Breast epithelium (tissue), 4 donors: ENCODE data around the gene BPIFB3. TPM values are rescaled to one million over a fixed set of nuclear protein-coding genes. Genes with fewer than 3 reads are reported as not detected.
"Not testable (repeated sequence)": the region's sequence is repeated elsewhere in the genome, so short reads cannot be mapped to it uniquely, and the experiment has no call there.

Experiments
- DNase-seq, 2 donors: peaks; one replicate each; pipeline ENCODE4 v3.0.0-alpha.2; 2019; ENCODE audit warnings: low spot score in 2 of 2
- H3K27ac ChIP-seq, 2 donors: fragments of 200-600 bp; sonication (generic) in 1 of 2; one replicate each; pipeline ENCODE4 v1.5.1; 2016 to 2019; ENCODE audit warnings: mild to moderate bottlenecking in 1 of 2
- H3K27me3 ChIP-seq, 2 donors: fragments of 200-600 bp; sonication (generic) in 1 of 2; one replicate each; pipeline versions ENCODE4 v1.5.1 to v1.6.0; 2017 to 2019; ENCODE audit warnings: control low read depth in 1 of 2, mild to moderate bottlenecking in 1 of 2
- H3K36me3 ChIP-seq: fragments of 200-600 bp; one replicate; pipeline ENCODE4 v1.5.1; 2019
- H3K4me1 ChIP-seq, 2 donors: fragments of 200-600 bp; sonication (generic); one replicate each; pipeline ENCODE4 v1.5.1; 2016 to 2019; ENCODE audit warnings: control low read depth in 1 of 2
- H3K4me3 ChIP-seq, 3 donors: fragments of 200-600 bp; sonication (generic); 1 replicate in 2 of 3; 2 replicates in 1 of 3; pipeline ENCODE4 v1.5.1; 2016 to 2019; ENCODE audit warnings: mild to moderate bottlenecking in 3 of 3, moderate library complexity in 2 of 3
- H3K9me3 ChIP-seq, 2 donors: fragments of 200-600 bp; sonication (generic) in 1 of 2; one replicate each; pipeline ENCODE4 v1.5.1; 2016 to 2019; ENCODE audit warnings: control low read depth in 1 of 2
- POLR2A ChIP-seq: fragments of 450-650 bp; IDR thresholded peaks from one replicate; pipeline ENCODE4 v1.6.1; 2016; ENCODE audit warnings: antibody characterized with exemption, mild to moderate bottlenecking, moderate library complexity
- POLR2AphosphoS5 ChIP-seq, 3 donors: sonication (generic); formaldehyde crosslinking; IDR thresholded peaks; one replicate each; pipeline ENCODE4 v1.6.1; 2017; ENCODE audit warnings: antibody characterized with exemption in 3 of 3
- intact Hi-C: fragments of 100-400 bp; cut with DNase I; formaldehyde crosslinking; loops from one replicate; pipeline ENCODE4 v1.15.1; 2023; ENCODE audit warnings: low total_unique reads
- total RNA-seq, 3 donors: library from RNA; depleted of rRNA; stranded (reverse); fragments of >200 nt; gene quantifications; one replicate each; pipeline ENCODE4 v1.1.0, GENCODE V29; 2016
- TF ChIP-seq, protein P1 (sequence below), 3 donors: fragments of 450-650 bp; IDR thresholded peaks; one replicate each; pipeline ENCODE4 v1.5.1; 2016 to 2017; ENCODE audit warnings: antibody characterized with exemption in 3 of 3, mild to moderate bottlenecking in 3 of 3, moderate library complexity in 3 of 3

BPIFB3 gene
- total RNA-seq, 3 donors from 2014 or later, result not detected

DNA sequence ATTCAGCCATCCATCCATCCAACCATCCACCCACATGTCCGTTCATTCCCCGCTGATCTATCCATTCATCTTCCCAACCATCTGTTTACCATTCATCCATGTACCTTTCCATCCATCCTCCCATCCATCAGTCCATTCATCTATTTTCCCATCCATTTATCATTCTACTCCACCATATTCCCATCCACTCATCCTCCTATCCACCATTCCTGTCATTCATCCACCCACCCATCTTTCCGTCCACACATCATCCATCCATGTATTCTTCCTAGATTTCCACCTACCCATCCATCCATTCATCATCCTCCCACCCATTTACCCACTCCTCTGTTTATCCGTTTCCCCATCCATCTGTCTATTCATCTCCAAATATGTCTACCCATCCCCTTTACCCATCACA is 15.5 kb upstream of the BPIFB3 start:
- H3K4me3 ChIP-seq, result no peak overlapping the region
- DNase-seq, result no peak
- H3K4me1 ChIP-seq, result no peaks in the 10 kb centered on the region
- intact Hi-C loops, result no loop called here
- H3K9me3 ChIP-seq, result peaks cover 0 to 3% of the 10 kb centered on the region in 2 donors
- H3K36me3 ChIP-seq, result no peaks in the 10 kb centered on the region
- TF ChIP-seq POLR2A, result no peak
- TF ChIP-seq, protein P1, sequence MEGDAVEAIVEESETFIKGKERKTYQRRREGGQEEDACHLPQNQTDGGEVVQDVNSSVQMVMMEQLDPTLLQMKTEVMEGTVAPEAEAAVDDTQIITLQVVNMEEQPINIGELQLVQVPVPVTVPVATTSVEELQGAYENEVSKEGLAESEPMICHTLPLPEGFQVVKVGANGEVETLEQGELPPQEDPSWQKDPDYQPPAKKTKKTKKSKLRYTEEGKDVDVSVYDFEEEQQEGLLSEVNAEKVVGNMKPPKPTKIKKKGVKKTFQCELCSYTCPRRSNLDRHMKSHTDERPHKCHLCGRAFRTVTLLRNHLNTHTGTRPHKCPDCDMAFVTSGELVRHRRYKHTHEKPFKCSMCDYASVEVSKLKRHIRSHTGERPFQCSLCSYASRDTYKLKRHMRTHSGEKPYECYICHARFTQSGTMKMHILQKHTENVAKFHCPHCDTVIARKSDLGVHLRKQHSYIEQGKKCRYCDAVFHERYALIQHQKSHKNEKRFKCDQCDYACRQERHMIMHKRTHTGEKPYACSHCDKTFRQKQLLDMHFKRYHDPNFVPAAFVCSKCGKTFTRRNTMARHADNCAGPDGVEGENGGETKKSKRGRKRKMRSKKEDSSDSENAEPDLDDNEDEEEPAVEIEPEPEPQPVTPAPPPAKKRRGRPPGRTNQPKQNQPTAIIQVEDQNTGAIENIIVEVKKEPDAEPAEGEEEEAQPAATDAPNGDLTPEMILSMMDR (IDR thresholded peaks at IDR 0.05), result no peak
- TF ChIP-seq POLR2AphosphoS5 (IDR thresholded peaks at IDR 0.05), result no peak
- H3K27me3 ChIP-seq, result no peaks in the 10 kb centered on the region
- no peak overlapping the region for H3K27ac ChIP-seq

GRCh38 chr20:33042430-33042829 is 11.3 kb upstream of the BPIFB3 start:
- no peak overlapping the region for H3K27ac ChIP-seq
- intact Hi-C loops, result no loop called here
- no peak for DNase-seq
- no peaks in the 10 kb centered on the region for H3K36me3 ChIP-seq
- H3K4me3 ChIP-seq, result no peak overlapping the region
- H3K9me3 ChIP-seq, result peaks cover 9 to 19% of the 10 kb centered on the region in 2 donors
- no peaks in the 10 kb centered on the region for H3K27me3 ChIP-seq
- H3K4me1 ChIP-seq, result no peaks in the 10 kb centered on the region
- TF ChIP-seq, protein P1 (IDR thresholded peaks at IDR 0.05), result no peak
- TF ChIP-seq POLR2AphosphoS5 (IDR thresholded peaks at IDR 0.05) (no peak), POLR2A (no peak)

GRCh38 chr20:33042983-33043730 is 10.5 kb upstream of the BPIFB3 start:
- Histone ChIP-seq H3K27ac (no peak overlapping the region), H3K4me1 (no peaks in the 10 kb centered on the region), H3K9me3 (peaks cover 9 to 19% of the 10 kb centered on the region in 2 donors), H3K27me3 (no peaks in the 10 kb centered on the region), H3K4me3 (no peak overlapping the region), H3K36me3 (no peaks in the 10 kb centered on the region)
- TF ChIP-seq POLR2AphosphoS5 (IDR thresholded peaks at IDR 0.05), result no peak
- intact Hi-C loops, result no loop called here
- DNase-seq, result no peak

DNA sequence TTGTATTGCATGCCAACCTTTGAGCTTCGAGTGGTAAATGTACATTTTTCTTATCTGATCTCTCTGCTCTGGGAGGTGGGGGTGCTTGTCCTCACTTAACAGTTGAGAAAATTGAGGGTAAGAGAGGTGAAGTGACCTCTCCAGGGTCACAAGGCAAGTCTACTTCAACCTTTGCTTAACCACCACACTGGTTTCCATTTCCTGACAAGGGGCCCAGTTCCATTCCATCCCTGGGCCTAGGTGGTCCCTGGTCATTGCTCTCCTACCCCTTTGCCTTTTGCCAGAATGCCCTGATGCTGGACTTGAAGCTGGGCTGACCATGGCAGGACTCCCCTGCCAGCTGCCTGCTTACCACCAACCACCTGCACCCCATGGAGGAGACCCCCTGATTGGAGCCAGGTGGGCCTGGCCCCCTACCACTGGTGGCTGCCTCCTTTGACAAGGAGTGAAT is 9.9 kb upstream of the BPIFB3 start:
- H3K27ac ChIP-seq, result no peak overlapping the region
- peaks cover 9 to 19% of the 10 kb centered on the region in 2 donors for H3K9me3 ChIP-seq
- H3K36me3 ChIP-seq, result no peaks in the 10 kb centered on the region
- no peak overlapping the region for H3K4me3 ChIP-seq
- no peaks in the 10 kb centered on the region for H3K27me3 ChIP-seq
- H3K4me1 ChIP-seq, result no peaks in the 10 kb centered on the region
- TF ChIP-seq POLR2A (no peak), POLR2AphosphoS5 (IDR thresholded peaks at IDR 0.05) (no peak)
- TF ChIP-seq, protein P1 (IDR thresholded peaks at IDR 0.05), result no peak
- no peak for DNase-seq
- intact Hi-C loops, result no loop called here

GRCh38 chr20:33045129-33045721 is 8.5 kb upstream of the BPIFB3 start:
- intact Hi-C loops, H3K27me3 ChIP-seq, H3K36me3 ChIP-seq, H3K27ac ChIP-seq, H3K4me3 ChIP-seq, DNase-seq, H3K4me1 ChIP-seq: not testable (repeated sequence)
- H3K9me3 ChIP-seq, result peaks cover 9 to 19% of the 10 kb centered on the region in 2 donors

DNA sequence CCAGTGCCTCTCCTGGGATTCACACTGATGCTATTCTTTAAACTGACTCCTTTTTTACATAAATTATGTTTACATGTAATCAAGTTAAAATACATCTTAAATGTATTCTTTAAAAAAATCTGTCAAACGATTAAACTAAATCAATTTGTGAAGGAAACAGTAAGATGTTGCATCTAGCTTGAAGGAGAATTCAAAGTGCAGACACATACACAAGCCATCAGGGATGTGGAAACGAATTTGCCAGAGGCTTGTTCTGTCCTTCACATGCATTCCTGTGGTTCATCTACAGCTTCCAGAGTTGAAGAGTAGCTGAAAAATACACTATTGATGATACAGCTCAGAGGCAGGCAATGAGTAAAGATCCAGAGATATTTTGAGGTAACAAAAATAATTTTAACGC is 7.3 kb upstream of the BPIFB3 start:
- Histone ChIP-seq H3K36me3 (no peaks in the 10 kb centered on the region), H3K27me3 (no peaks in the 10 kb centered on the region), H3K27ac (no peak overlapping the region), H3K9me3 (peaks cover 9 to 19% of the 10 kb centered on the region in 2 donors), H3K4me1 (no peaks in the 10 kb centered on the region), H3K4me3 (no peak overlapping the region)
- DNase-seq, result no peak
- TF ChIP-seq, protein P1 (IDR thresholded peaks at IDR 0.05), result no peak
- TF ChIP-seq POLR2AphosphoS5 (IDR thresholded peaks at IDR 0.05) (no peak), POLR2A (no peak)
- intact Hi-C loops, result no loop called here
